Erythroblast (primary cell): ENCODE data around the gene TTLL5.

Experiments used
- GATA1 ChIP-seq: IDR thresholded peaks from 2 replicates; pipeline ENCODE4 v1.6.1; 2011; ENCODE audit warnings: low read depth, mild to moderate bottlenecking, control low read depth, low read length, moderate library complexity
- POLR2A ChIP-seq: IDR thresholded peaks from 2 replicates; pipeline ENCODE4 v1.6.1; 2011; ENCODE audit warnings: mild to moderate bottlenecking, low read length

- TF ChIP-seq POLR2A, result no peak
- TF ChIP-seq GATA1, result no peak
Measured at GRCh38 chr14:75812622-75813021, 151.6 kb downstream of the TTLL5 start.
